HG03103 (cell line): Measurements from ENCODE around the gene CERT1.
"Not testable (repeated sequence)": the region's sequence is repeated elsewhere in the genome, so short reads cannot be mapped to it uniquely, and the experiment has no call there.

Experiments used
- ATAC-seq: cut with Tn5 transposase; IDR thresholded peaks from one replicate; pipeline ENCODE4 v1.9.1; 2021; ENCODE audit warnings: low read depth; ENCODE audit not compliant: unreplicated experiment

The CERT1 gene

GRCh38 chr5:75358117-75358516 is 153.3 kb downstream of the CERT1 start:
- no peak for ATAC-seq

GRCh38 chr5:75356719-75357118 is 154.7 kb downstream of the CERT1 start:
- no peak for ATAC-seq

- ATAC-seq = no peak
Observed at GRCh38 chr5:75355236-75355635, 156.2 kb downstream of the CERT1 start.

GRCh38 chr5:75351139-75351926 is 160.1 kb downstream of the CERT1 start:
- no peak for ATAC-seq

GRCh38 chr5:75349663-75350062 is 161.8 kb downstream of the CERT1 start:
- no peak for ATAC-seq

- ATAC-seq = no peak
Observed at GRCh38 chr5:75348241-75348640, 163.2 kb downstream of the CERT1 start.

GRCh38 chr5:75342836-75343235 is 168.6 kb downstream of the CERT1 start:
- ATAC-seq = no peak

- no peak for ATAC-seq
Observed at GRCh38 chr5:75341934-75342333, 169.5 kb downstream of the CERT1 start.

GRCh38 chr5:75340714-75341478 is 170.5 kb downstream of the CERT1 start:
- no peak for ATAC-seq

GRCh38 chr5:75338408-75338807 is 173.0 kb downstream of the CERT1 start:
- ATAC-seq = no peak

- no peak for ATAC-seq
Observed at GRCh38 chr5:75337366-75338021, 173.9 kb downstream of the CERT1 start.

GRCh38 chr5:75336615-75337336 is 174.7 kb downstream of the CERT1 start, which contains the start of gene HMGCR:
TSS of gene HMGCR (plus strand) at chr5:75337220. CDS start at chr5:75342606, 5,386 bp downstream.
- ATAC-seq = peak; percentile 98

GRCh38 chr5:75335952-75336614 is 175.3 kb downstream of the CERT1 start:
- ATAC-seq = no peak

- no peak for ATAC-seq
Observed at GRCh38 chr5:75335486-75335885, 175.9 kb downstream of the CERT1 start.

GRCh38 chr5:75334413-75334812 is 177.0 kb downstream of the CERT1 start:
- ATAC-seq = not testable (repeated sequence)

- ATAC-seq = not testable (repeated sequence)
Observed at GRCh38 chr5:75333759-75334158, 177.7 kb downstream of the CERT1 start.

- no peak for ATAC-seq
Observed at GRCh38 chr5:75331095-75332090, 180.0 kb downstream of the CERT1 start.

GRCh38 chr5:75330404-75330803 is 181.0 kb downstream of the CERT1 start:
- no peak for ATAC-seq
